IPS-18a (cell line): Measurements from ENCODE around the gene GINS3.

Source experiments
- H3K27ac ChIP-seq: one replicate; pipeline ENCODE4 v1.5.1; 2013; ENCODE audit warnings: low read length
- H3K27me3 ChIP-seq: one replicate; pipeline ENCODE4 v1.6.1; 2013; ENCODE audit warnings: mild to moderate bottlenecking, low read length; ENCODE audit not compliant: control insufficient read depth, insufficient read depth
- H3K36me3 ChIP-seq: one replicate; pipeline ENCODE4 v1.6.1; 2013; ENCODE audit warnings: low read depth, low read length; ENCODE audit not compliant: control insufficient read depth
- H3K4me1 ChIP-seq: one replicate; pipeline ENCODE4 v1.6.1; 2013; ENCODE audit warnings: low read depth, low read length; ENCODE audit not compliant: control insufficient read depth
- H3K4me3 ChIP-seq: one replicate; pipeline ENCODE4 v1.5.1; 2013; ENCODE audit warnings: low read length
- H3K9ac ChIP-seq: one replicate; pipeline ENCODE4 v1.6.1; 2013; ENCODE audit warnings: mild to moderate bottlenecking, low read length, moderate library complexity
- H3K9me3 ChIP-seq: one replicate; pipeline ENCODE4 v1.6.1; 2013; ENCODE audit warnings: low read depth, low read length; ENCODE audit not compliant: control insufficient read depth

GINS3 gene

GRCh38 chr16:58392215-58393137 is at the start of gene GINS3:
Gene GINS3 (plus strand): TSS chr16:58392471. CDS start chr16:58392602, 131 bp downstream.
- Histone ChIP-seq H3K27ac (peak within 1 kb of the TSS; percentile 80), H3K9ac (peak within 1 kb of the TSS; percentile 91), H3K27me3 (peaks cover 34% of the 10 kb centered on the region), H3K9me3 (no peaks in the 10 kb centered on the region), H3K4me1 (no peaks in the 10 kb centered on the region), H3K4me3 (peak within 1 kb of the TSS; percentile 91), H3K36me3 (no peaks in the 10 kb centered on the region)

DNA sequence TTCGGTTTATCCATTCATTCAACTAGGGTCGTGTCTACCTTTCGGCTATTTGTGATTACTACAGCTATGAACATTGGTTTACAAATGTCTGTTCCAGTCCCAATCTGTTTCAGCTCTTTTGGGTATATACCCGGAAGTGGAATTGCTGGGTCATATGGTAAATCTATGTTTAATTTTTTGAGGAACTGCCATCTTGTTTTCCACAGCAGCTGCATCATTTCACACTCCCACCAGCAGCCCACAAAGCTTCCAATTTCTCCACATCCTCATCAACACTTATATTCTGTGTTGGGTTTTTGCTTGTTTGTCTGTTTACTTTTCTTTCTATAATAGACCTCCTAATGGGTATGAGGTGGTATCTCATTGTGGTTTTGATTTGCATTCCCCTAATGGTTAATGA is 48.7 kb upstream of the GINS3 start:
- Histone ChIP-seq H3K9ac (no peak overlapping the region), H3K9me3 (no peaks in the 10 kb centered on the region), H3K4me3 (no peak overlapping the region), H3K27me3 (no peaks in the 10 kb centered on the region), H3K36me3 (no peaks in the 10 kb centered on the region), H3K4me1 (peaks cover 8% of the 10 kb centered on the region), H3K27ac (no peak overlapping the region)

- no peak overlapping the region for H3K9ac ChIP-seq
- no peaks in the 10 kb centered on the region for H3K9me3 ChIP-seq
- H3K4me3 ChIP-seq: no peak overlapping the region
- no peak overlapping the region for H3K27ac ChIP-seq
- no peaks in the 10 kb centered on the region for H3K36me3 ChIP-seq
- H3K27me3 ChIP-seq: no peaks in the 10 kb centered on the region
- peaks cover 8% of the 10 kb centered on the region for H3K4me1 ChIP-seq
Measured at GRCh38 chr16:58345574-58346354, 46.5 kb upstream of the GINS3 start.

DNA sequence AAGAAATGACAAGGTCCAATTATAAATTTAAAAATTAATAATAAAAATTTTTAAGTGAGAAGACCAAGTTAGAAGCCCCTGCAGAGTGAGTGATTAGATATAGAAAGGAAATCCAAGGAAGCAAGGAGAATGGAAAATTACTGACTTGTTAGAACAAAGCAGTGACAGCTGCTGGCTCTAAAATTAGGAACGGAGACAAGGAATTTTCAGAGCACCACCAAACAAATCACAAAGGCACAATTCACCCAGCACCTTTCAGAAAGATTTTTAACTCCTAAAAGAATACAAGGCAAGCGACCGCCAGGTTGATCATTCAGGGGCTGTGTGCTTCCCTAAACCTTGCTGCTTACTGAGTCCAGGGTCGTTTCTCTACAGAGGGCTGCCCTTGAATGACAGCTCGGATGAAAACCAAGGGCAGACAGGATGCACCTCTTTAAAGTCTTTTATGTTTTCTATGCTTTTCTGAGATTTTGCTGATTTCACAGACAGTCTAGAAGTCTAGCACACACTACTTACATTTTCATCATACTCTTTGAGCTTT is 45.4 kb upstream of the GINS3 start:
- H3K4me1 ChIP-seq: peaks cover 8% of the 10 kb centered on the region
- no peaks in the 10 kb centered on the region for H3K27me3 ChIP-seq
- H3K9me3 ChIP-seq: no peaks in the 10 kb centered on the region
- H3K9ac ChIP-seq: no peak overlapping the region
- no peak overlapping the region for H3K4me3 ChIP-seq
- H3K36me3 ChIP-seq: no peaks in the 10 kb centered on the region
- no peak overlapping the region for H3K27ac ChIP-seq

GRCh38 chr16:58348986-58349385 is 43.3 kb upstream of the GINS3 start:
- H3K36me3 ChIP-seq: no peaks in the 10 kb centered on the region
- H3K27ac ChIP-seq: no peak overlapping the region
- H3K9ac ChIP-seq: no peak overlapping the region
- no peak overlapping the region for H3K4me3 ChIP-seq
- H3K9me3 ChIP-seq: no peaks in the 10 kb centered on the region
- H3K27me3 ChIP-seq: no peaks in the 10 kb centered on the region
- peaks cover 8% of the 10 kb centered on the region for H3K4me1 ChIP-seq

- Histone ChIP-seq H3K4me3 (no peak overlapping the region), H3K9me3 (no peaks in the 10 kb centered on the region), H3K27me3 (no peaks in the 10 kb centered on the region), H3K4me1 (peaks cover 8% of the 10 kb centered on the region), H3K36me3 (no peaks in the 10 kb centered on the region), H3K27ac (no peak overlapping the region), H3K9ac (no peak overlapping the region)
Measured at GRCh38 chr16:58352690-58353089, 39.6 kb upstream of the GINS3 start.

GRCh38 chr16:58360041-58360634 is 32.1 kb upstream of the GINS3 start:
- Histone ChIP-seq H3K4me1 (no peaks in the 10 kb centered on the region), H3K36me3 (no peaks in the 10 kb centered on the region), H3K4me3 (no peak overlapping the region), H3K27ac (no peak overlapping the region), H3K9me3 (no peaks in the 10 kb centered on the region), H3K27me3 (no peaks in the 10 kb centered on the region), H3K9ac (no peak overlapping the region)

DNA sequence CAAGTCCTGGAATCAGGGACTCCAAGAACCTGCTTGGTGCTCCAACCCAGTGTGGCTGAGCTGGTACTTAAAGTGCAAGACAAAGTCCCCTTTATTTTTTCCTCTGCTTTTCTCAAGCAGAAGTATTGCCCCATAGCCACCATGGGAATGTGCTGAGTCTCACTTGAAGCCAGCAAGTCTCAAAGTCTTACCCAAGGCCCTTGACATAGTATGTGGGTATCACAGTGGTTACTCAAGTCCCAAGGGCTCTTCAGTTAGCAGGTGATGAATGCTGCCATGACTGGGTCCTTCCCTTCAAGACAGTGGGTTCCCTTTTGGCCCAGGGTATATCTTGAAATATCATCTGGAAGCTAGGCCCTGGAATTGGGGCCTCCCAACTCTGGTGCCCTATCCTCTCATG is 30.5 kb upstream of the GINS3 start:
- Histone ChIP-seq H3K27ac (no peak overlapping the region), H3K9me3 (no peaks in the 10 kb centered on the region), H3K27me3 (peaks cover 5% of the 10 kb centered on the region), H3K9ac (no peak overlapping the region), H3K4me3 (no peak overlapping the region), H3K4me1 (no peaks in the 10 kb centered on the region), H3K36me3 (no peaks in the 10 kb centered on the region)

DNA sequence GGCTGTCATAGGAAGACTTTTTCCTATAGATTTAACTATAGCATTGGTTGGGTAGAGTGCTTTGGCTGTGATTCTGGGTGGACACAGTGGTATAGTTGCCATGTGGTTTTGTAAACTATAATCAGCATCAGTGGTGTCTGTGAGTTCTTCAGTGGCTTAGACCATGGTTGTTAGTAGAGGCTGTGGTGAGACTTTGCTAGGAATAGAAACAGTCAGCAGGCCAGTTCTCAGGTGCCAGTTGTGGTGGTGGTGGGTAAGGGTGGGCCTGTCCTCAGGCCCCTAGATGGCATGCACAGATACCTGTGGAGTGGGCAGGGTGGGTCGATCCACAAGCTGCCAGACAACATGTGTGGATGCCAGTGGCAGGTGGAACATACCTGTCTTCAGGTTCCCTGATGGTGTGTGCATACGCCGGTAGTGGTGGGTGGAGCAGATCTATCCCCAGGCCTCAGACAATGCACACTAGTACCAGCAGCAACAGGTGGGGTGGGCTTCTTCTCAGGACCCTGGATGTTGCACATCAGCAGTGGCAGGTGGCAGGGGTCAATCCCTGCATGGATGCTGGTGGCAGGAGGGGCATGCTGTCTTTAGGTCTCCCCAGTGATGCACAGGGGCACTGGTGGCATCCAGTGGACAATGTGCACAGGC is 28.4 kb upstream of the GINS3 start:
- Histone ChIP-seq H3K27ac (no peak overlapping the region), H3K9me3 (no peaks in the 10 kb centered on the region), H3K9ac (no peak overlapping the region), H3K27me3 (peaks cover 5% of the 10 kb centered on the region), H3K4me1 (no peaks in the 10 kb centered on the region), H3K4me3 (no peak overlapping the region), H3K36me3 (no peaks in the 10 kb centered on the region)

DNA sequence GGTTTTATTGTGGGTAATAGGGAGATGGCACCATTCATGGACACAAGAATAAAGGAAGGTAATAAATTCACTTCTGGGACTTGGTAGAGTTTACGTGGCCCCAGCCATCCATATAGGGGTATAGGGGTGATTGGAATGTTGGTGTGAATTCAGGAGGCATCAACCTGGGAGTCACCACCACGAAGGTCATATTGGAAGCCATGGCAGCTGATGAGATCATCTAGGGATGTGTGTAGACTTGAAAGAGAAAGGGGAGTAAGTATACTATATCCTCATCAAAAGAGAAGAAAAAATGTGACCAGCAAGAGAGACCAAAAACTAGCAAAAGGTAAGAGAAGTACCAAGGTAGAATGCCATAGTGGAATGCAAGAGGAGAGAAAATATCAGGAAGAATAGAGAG is 26.6 kb upstream of the GINS3 start:
- Histone ChIP-seq H3K27me3 (peaks cover 5% of the 10 kb centered on the region), H3K9me3 (no peaks in the 10 kb centered on the region), H3K9ac (no peak overlapping the region), H3K36me3 (no peaks in the 10 kb centered on the region), H3K27ac (no peak overlapping the region), H3K4me3 (no peak overlapping the region), H3K4me1 (no peaks in the 10 kb centered on the region)
